IPS-NIHi11 (cell line): ENCODE results near the gene COL23A1.

Experiments
- DNase-seq: peaks from one replicate; pipeline ENCODE4 v3.0.0; 2012; ENCODE audit warnings: mixed read lengths, low spot score

The COL23A1 gene

GRCh38 chr5:178360222-178360925 lies 229.8 kb downstream of the COL23A1 start:
- DNase-seq, result no peak

- DNase-seq, result no peak
These were observed 230.5 kb downstream of the COL23A1 start for GRCh38 chr5:178359738-178360137.

GRCh38 chr5:178357678-178358077 lies 232.5 kb downstream of the COL23A1 start:
- DNase-seq, result no peak

GRCh38 chr5:178357121-178357521 lies 233.1 kb downstream of the COL23A1 start:
- peak; percentile 79 for DNase-seq

- DNase-seq, result peak; percentile 74
These were observed 233.7 kb downstream of the COL23A1 start for GRCh38 chr5:178356431-178356872.

- DNase-seq, result no peak
These were observed 234.5 kb downstream of the COL23A1 start for GRCh38 chr5:178355671-178356070.

GRCh38 chr5:178353461-178353860 lies 236.7 kb downstream of the COL23A1 start:
- DNase-seq, result no peak

- no peak for DNase-seq
These were observed 238.2 kb downstream of the COL23A1 start for GRCh38 chr5:178352035-178352349.

- DNase-seq, result no peak
These were observed 238.8 kb downstream of the COL23A1 start for GRCh38 chr5:178351221-178352034.

- no peak for DNase-seq
These were observed 239.6 kb downstream of the COL23A1 start for GRCh38 chr5:178350361-178351220.

GRCh38 chr5:178349625-178350353 lies 240.4 kb downstream of the COL23A1 start:
- no peak for DNase-seq

GRCh38 chr5:178349075-178349511 lies 241.1 kb downstream of the COL23A1 start:
- DNase-seq, result no peak

- DNase-seq, result no peak
These were observed 241.7 kb downstream of the COL23A1 start for GRCh38 chr5:178348356-178349074.

GRCh38 chr5:178347956-178348355 lies 242.2 kb downstream of the COL23A1 start:
- no peak for DNase-seq

- DNase-seq, result no peak
These were observed 243.4 kb downstream of the COL23A1 start for GRCh38 chr5:178346607-178347334.

- DNase-seq, result no peak
These were observed 246.9 kb downstream of the COL23A1 start for GRCh38 chr5:178343306-178343705.

- DNase-seq, result no peak
These were observed 248.4 kb downstream of the COL23A1 start for GRCh38 chr5:178341851-178342140.

- DNase-seq, result no peak
These were observed 248.9 kb downstream of the COL23A1 start for GRCh38 chr5:178341091-178341850.

GRCh38 chr5:178340637-178341036 lies 249.6 kb downstream of the COL23A1 start:
- no peak for DNase-seq

- DNase-seq, result no peak
These were observed 250.0 kb downstream of the COL23A1 start for GRCh38 chr5:178340187-178340586.
